DMS114 treated with DMSO at 0.1 percent for 48 hours (cell line): ENCODE data around the gene BNC2.

Experiments used
- DNase-seq: peaks from one replicate; lab custom pipeline; 2025; ENCODE audit not compliant: unreplicated experiment; lab: John Stamatoyannopoulos, UW

Gene BNC2

DNA sequence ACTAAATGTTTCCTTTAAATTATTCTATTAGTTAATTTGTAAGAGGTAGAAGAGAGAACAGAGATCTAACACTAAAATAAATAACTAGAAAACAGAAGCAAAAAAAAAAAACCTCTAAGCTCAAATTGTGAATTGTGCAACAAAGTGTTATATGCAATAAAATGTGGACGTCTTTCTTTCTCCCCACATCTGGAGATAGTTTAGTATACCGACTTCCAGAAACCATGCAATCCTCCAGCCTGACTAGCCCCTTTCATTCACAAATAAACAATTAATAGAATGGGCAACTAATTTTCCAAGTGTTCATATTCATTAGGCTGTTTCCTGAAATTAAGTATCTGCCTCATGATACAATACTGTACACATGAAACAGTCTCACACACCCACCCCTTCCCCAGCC lies 258.5 kb downstream of the BNC2 start:
- DNase-seq, result no peak

DNA sequence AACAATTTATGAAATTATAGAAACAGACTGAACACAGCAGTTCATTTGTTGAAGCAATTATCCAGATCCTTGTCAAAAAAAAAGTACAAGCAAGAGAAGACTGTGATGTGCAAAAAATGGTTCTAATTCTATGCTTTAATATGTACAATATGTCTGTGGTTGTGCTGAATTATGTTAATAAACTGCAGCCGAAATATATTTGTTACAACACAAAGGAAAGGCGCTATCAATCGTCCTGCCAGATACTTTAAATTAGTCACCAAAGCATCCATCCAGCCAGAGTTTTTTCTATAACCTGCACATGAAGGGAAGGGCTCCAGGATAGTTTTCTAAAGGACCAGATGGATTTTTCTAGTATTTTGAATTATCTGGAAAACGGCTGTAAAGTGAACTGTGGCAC lies 259.5 kb downstream of the BNC2 start:
- no peak for DNase-seq

DNA sequence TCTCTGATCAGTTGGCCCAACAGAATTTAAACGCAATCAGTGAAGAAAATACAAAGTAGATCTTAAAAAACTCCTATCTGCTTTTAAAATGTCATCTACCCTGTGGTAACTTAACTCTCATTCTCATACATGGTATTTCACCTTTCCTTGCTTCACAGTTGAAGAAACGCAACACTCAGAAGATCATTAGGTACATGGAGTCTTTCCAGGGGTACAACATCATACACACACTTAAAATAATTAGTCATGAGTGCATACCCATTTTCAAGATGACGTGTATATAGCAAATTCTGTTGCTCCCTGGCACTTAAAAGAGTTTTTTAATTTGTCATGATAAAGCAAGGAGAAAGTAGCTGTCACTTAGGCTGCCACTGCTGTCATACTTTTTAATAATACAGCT lies 259.9 kb downstream of the BNC2 start:
- DNase-seq, result no peak

DNA sequence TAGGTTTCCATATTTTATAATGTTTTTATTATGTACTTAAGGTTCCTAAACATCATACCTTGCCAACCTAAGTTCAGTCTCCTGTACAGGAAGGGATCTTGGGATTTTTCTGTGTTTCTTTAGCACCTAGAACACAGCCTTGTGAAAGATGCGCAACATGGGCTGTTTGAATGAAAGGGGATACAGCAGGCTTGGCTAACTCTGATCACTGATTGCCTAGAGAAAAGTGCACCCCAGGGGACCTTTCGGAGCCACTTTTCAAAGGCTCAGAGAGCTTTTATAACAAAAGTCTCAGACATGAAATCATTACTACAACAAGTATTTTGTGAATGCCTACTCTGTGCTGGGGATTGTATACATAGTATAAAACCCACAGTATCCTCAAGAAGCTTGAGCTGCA lies 261.6 kb downstream of the BNC2 start:
- DNase-seq, result no peak

DNA sequence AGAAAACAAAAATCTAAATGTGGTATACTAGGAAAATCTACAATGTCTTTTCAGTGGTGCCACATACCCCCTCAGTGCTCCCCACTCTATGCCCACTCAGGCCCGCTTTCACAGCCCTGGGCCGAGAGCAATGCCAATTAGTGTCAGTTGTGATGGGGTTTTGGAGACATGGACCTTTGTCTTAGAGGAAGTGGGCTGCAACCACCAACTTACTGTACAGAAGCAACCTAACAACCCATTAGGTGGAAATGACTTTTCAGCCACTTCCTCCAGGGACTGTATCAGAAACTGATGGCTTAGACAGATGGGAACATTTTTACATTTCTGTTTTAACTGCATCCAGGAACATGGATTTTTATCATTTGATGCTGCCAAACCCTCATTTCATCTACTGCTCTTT lies 268.0 kb downstream of the BNC2 start:
- no peak for DNase-seq

DNA sequence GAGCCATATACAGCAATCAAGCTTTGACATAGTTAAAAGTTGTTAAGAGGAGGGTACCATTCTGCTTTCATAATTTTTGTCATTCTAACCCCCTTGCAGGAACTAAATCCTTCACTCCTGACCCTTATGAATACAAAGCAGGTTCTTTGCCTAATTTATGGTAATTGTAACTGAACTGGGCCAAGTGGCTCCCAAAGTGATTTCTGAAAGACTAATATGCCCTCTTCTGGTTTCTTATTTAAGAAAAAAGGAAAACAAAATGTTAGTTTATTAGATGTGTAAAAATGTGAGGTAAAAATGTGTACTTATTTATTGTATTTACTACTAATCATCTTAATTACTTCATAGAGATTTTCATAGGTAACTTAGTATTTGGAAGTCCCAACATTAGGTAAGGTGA lies 268.5 kb downstream of the BNC2 start:
- no peak for DNase-seq

DNA sequence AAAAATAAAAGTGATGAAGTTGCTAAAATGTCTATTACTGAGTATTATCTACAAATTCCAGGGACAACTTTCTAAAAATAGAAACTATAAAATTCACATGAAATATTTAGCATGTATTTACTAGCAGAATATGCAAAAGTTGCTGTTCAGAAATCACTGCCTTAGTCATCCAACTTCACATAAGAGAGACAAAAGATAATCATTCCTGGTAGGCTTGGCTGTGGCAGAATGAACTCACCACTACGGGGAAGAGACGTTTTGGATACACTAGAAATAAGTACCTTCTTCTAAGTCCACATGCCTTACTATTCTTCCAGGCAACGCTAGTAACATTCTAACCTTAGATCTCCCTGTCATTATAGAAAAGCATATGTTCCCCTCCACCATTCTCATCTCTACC lies 272.2 kb downstream of the BNC2 start:
- DNase-seq, result no peak

DNA sequence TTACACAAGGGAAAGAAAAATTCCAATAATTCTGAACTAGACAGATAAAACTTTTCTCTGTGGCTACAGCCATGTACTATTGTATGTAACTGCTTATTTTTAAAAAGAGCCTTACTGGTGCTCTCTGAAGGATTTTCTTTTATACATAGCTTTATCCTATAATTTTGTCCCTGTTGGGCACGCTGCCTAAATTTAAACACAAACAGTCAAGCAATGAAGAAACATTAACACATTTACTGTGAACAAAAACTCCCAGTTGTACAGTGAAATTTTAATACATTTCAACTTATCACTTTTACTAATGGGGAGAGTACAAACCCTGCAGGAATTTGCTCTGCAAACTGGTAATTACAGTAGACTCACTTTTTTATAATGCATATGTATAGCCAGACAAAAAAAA lies 273.3 kb downstream of the BNC2 start:
- no peak for DNase-seq

DNA sequence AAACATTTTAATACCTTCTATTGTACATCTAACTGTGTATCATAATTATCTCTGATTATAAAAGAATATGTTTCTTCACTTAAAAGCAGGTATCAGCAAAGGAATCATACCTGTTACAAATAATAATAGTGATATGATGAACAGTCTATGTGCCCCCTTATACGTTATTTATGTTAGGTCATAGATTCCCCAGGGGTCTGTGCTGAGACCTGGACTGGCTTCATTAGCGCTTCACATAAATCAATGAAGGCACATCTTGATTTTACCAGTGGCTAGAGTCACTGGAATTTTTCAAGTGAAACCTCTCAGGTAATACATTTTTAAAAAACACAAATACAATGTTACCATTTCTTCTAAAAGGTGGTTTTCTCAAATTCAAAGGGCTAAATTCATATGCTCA lies 275.2 kb downstream of the BNC2 start:
- no peak for DNase-seq

DNA sequence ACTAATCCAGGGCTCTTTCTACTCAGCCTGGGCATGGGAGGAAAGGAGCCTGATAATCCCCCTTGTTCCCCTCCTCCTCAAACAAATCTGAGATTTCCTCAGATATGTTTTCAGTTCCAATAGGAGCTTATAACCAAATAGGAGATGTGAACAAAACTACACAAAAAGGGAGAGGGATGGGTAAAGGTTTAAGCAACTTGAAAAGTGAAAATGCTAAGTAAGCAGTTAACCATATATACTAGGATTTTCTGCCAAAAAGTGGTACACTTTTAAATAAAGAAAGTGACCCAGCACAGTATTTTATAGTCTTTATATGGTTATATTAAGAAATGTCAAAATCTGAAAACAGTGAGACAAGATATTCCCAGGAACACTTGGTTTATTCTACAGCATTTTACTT lies 275.7 kb downstream of the BNC2 start:
- no peak for DNase-seq

DNA sequence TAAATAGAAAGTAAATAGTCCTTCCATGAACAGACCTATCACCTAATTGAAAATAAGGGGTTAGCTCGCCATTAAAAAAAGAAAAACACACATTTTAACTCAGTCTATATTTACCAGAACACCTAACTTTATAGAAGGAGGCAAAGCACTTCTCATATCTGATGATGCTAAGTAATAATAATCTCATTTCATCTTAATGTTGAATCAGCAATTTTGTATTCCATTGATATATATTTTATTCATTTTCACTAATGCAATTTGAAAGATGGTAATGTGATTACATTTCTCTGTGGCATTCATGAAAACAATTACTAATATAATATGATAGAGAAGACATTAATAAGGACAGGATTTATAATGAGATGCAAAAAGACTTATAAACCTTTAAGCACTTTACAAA lies 276.7 kb downstream of the BNC2 start:
- DNase-seq, result no peak

DNA sequence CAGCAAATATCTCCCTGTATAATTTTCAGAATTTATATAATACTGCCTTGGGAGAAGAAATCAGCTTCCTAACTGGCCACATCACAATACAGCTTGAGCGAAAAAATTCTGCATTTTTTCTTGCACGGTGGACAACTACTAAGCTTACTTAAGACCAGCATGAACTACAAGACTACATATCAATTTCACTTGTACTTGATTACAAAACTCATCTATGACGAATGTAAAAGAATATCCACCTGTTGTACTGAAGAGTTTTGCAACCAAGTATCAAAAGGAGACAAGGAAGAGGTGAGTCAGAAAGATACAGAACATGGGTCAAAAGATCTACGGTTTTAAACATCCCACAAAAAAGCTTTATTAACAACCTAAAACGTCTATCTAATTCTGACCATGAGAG lies 279.4 kb downstream of the BNC2 start:
- no peak for DNase-seq

DNA sequence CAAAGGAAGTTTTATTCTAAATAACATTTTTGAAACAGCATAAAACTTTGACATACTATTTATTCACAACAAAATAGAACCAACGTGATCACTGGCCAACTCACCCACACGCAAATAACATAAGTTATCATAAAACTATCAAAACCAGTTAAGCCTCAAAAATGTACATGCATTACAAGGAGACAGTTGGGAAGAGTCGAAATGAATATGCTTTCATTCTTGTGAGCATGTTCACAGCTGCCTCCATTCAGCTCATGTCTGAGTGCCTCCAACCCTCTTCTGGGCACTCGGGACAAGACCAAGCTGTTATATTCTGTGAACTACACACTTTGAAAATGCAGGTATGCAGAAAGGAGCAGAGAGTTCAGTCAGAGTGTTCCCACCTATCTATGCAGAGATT lies 284.9 kb downstream of the BNC2 start:
- no peak for DNase-seq

DNA sequence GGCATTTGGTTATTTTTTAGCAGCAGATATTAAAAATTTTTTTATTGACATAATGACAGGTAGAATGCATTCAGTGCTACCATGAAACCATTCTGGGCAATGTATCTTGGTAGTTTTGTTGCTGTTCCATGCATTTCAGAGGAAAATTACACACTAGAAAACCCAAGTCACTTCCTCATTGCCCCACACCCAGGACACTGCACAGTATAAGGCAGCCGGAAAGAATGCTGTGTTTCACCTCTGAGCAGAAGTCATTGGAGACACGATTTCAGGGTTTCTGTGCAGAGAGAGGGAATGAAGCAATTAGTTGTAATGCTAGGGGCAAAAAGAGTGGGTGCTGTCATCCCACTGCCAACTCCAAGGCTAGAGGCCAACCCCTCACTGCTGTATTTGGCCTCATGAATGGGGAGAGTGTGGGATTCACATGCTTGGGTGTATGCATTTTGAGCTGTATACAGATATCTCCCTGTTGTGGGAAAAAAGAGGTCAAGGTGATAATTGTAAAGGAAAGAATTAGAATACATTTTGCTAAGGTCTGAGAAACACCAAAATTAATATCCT lies 290.5 kb downstream of the BNC2 start:
- no peak for DNase-seq

DNA sequence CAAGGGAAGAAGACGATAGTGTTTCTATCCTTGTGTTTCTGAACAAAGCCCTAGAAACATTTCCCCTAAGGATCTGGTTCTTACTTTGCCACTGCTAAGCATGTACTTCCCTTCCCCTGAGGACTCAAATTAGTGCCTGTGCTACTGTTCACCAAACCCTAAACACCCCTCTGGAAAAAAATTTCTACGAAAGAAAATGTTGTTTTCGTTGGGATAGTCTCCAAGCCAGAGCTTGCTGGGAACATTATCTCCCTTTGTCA lies 294.6 kb downstream of the BNC2 start:
- DNase-seq, result no peak

DNA sequence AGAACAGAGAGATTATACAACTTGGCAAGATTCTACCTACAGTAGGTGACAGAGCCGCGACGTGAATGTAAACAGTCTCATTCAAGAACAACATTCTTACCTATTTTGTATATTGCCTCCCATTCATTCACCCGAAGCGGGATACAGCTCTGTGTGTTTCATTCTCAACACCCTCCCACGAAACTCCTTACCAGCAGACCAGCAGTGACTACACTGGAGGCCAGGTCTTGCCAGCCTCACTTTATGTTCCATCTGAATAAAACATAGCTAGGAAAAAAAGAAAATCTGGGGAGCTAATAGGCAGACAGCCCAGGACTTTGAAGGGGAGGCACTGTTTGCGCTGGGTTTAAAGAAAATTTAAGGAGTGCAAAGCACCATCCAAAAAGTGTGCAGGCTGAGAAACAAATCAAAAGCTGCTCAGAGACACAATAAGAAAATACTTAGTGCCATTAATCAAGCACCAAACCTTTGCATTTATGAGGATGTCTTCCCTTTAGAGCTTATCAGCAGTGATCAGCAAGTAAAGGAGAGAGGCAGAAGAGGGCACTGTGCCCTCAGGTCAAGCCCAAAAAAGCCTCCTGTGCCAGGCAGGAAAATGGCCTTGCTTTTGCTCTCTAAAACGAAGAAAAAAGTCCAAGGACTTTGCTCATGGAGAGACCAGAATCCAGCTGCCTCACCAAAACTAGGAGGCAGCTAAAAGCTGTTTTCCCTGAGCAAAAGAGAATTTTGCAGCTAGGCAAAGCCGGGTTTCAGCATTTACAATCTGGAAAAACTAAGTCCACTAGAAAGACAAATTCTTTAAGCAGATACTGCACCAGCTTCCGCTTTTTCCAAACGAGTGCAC lies 295.1 kb downstream of the BNC2 start:
- no peak for DNase-seq

DNA sequence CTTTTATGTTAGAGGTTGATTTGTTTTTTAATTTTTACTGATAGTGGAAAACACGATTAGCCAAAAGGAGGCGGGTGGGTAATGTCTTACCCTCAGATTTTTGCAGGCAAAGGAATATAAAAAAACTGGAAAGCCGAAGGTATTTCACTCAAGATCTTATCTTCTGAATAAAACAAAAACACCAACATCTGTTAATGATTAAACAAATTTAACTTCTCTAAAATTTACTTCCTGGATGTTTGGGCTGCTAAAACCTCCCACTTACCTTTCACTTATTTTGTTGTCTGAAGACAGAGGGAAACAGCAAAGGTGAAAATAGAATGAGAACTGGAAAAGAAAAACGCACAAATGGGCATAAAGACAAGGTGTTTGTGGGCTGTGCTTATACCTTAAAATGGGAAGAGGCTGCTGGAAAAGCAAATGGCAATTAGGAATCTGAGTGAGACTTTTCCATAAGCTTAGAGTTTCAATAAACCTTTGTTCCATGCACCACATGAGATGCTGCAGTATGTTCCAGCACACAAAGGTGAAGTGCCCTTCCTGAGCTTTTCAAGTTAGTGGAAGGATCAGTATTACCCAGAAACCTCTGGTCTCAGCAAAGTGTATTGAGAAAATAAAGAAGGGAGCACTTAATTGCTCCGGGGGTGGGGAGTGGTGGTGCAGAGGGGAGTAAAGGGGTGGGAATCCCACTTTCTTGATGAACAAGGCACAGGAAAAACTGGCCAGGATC lies 298.3 kb downstream of the BNC2 start:
- DNase-seq, result no peak

DNA sequence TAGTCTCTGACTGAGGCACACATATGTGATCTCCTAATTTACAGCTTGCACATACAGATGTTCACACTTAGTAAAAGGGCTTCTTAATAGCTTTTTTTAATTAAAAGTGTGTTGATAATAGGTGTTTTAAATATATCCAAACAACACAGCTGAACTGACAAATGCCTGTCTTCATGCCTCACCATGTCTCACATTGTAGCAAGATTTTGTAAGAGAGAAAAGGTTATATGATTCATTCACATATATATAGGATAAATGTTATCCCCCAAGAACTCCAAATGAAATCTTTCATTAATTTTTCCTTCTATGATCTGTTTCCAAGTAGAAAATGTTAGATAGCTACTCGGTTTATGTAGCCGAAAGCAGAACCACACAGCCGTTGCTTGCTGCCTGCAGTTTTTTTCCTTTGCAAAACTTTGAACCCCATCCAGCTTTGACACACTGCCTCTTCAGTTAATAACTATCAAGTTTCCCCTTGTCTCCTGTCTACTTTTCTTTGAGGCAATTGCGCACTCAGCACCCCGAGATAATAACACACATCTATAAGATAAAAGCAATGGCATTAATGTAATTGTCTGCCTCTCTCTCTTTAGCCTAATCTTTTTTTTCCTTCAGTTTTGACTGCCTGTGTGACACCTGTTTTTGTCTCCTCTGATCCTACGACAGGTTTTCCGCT lies 299.2 kb downstream of the BNC2 start:
- no peak for DNase-seq

DNA sequence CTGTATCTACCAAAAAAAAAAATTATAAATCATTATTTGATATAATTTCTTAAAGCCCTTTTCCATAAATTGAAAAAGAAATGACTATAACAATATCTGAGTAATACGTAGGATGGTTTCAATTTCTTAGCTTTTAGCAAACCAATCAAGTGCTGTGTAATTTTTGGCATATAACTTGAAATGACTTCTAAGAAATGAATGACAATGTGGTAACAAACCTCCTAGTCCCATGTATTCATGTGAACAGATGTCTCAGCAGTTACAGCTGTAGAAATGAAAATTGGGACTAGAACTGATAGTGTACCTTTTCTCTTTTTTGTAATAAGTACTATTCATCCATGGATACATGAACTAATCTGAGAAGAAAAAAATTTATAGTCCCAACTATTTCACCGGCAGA lies 307.0 kb downstream of the BNC2 start:
- no peak for DNase-seq

DNA sequence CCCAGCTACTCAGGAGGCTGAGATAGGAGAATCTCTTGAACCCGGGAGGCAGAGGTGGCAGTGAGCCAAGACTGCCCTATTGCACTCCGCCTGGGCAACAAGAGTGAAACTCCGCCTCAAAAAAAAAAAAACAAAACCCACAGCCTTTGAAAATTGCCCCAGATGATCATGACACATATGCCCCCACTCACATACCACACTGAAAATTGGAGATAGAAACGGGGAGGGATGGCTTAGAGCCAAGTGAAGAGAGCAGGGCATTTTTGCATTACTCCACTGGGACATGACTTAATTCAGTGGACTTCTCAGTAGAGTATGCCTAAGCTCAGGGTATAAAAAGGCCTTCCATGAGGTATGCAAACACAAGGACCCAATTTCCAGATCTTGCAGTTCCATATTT lies 309.3 kb downstream of the BNC2 start:
- DNase-seq, result no peak

DNA sequence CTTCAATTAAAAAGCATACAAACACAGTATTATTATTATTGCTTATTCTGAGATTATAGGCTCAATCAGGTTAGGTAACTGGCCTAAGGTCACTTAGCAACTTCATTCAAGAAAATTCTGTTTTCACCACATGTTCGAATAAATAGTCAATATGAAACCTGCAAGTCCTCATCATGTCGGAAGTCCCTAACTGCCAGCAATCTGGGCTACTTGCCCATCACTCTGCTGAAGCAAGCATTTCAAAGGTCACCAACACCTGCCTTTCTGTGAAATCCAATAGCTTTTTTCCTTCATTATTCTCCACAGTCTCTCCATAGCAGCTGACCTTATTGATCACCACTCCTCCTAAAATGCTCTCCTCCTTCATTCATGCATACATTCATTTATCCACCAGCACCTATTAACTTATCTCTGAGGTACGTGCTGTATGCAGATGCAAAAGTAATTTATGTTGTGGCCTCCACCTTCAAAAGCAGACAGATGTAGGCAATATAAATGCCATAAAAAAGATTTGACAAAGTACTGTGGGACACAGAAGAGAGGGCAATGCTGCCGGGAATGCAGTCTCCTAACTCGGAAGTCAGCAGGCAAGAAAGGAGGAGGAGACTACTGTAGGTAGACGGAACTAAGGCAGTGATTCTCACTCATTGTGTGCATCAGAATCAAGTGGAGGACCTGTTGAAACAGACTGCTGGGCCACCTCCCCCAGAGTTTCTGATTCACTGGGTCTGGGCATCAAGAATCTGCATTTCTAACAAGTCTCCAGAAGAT lies 310.9 kb downstream of the BNC2 start:
- no peak for DNase-seq
